K562 (cell line): ENCODE measurements around the gene IL3RA. TPM values are rescaled to one million over a fixed set of nuclear protein-coding genes. Genes with fewer than 3 reads are reported as not detected.

ENCODE experiments used
- ATAC-seq: fragments of 200-7000 bp; cut with Tn5 transposase; 3 replicates; pipeline ENCODE4 v1.9.1; 2020; ENCODE audit warnings: moderate library complexity
- BruUV-seq: library from RNA; stranded (reverse); fragments of 400-500 nt; replicated peaks from 2 replicates; lab custom pipeline; 2021; lab: Mats Ljungman, UMichigan
- CTCF ChIA-PET: fragments of 300-600 bp; formaldehyde crosslinking; extraction: SDS; loops from one replicate; lab custom pipeline; 2021; ENCODE audit warnings: low intra/inter-chr PET ratio; lab: Yijun Ruan, JAX
- POLR2A ChIA-PET: fragments of 300-600, 350-650 bp; sonication (Branson Sonifier 250); formaldehyde crosslinking; extraction: SDS; loops from one replicate; lab custom pipeline; 2021; ENCODE audit warnings: antibody characterized with exemption, inconsistent platforms; lab: Yijun Ruan, JAX
- DNase-seq, 4 experiments: peaks; one replicate each; pipeline versions ENCODE4 v3.0.0 to v3.0.0-alpha.2; 2011 to 2018; ENCODE audit warnings: low spot score in 3 of 4, mixed read lengths in 3 of 4; ENCODE audit errors: extremely low read depth in 1 of 4
- FAIRE-seq: peaks from 2 replicates; lab custom pipeline; 2011; peaks lifted over from hg19 to GRCh38; lab: Jason Lieb, UNC
- H2AFZ ChIP-seq: 2 replicates; pipeline ENCODE4 v1.6.0; 2011; ENCODE audit warnings: low read depth, low read length, control low read depth, inconsistent platforms
- H3K27ac ChIP-seq: fragments of 200-600 bp; 3 replicates; pipeline ENCODE4 v1.8.0; 2011; ENCODE audit warnings: low read depth, mild to moderate bottlenecking, control low read depth, inconsistent platforms, low read length, moderate library complexity, mixed read lengths; ENCODE audit errors: extremely low read depth
- H3K27me3 ChIP-seq, 2 experiments: fragments of 300-600 bp in 1 of 2; 2 replicates in 1 of 2; 3 replicates in 1 of 2; pipeline versions ENCODE4 v1.6.0 to v1.8.0; 2011; ENCODE audit warnings: inconsistent platforms in 2 of 2, low read length in 2 of 2, mild to moderate bottlenecking in 1 of 2, mixed read lengths in 1 of 2, moderate library complexity in 1 of 2; ENCODE audit not compliant: control insufficient read depth in 2 of 2, insufficient read depth in 2 of 2
- H3K36me3 ChIP-seq: fragments of 300-600 bp; 3 replicates; pipeline ENCODE4 v1.8.0; 2011; ENCODE audit warnings: mild to moderate bottlenecking, low read length, inconsistent platforms; ENCODE audit not compliant: control insufficient read depth, insufficient read depth
- H3K4me1 ChIP-seq, 2 experiments: fragments of 200-600 bp in 1 of 2; replicated peaks in 1 of 2; 2 replicates in 1 of 2; 3 replicates in 1 of 2; pipeline versions ENCODE4 v1.5.1 to v1.8.0; 2011; ENCODE audit warnings: inconsistent platforms in 2 of 2, low read length in 2 of 2, mild to moderate bottlenecking in 1 of 2, mixed read lengths in 1 of 2, moderate library complexity in 1 of 2; ENCODE audit not compliant: control insufficient read depth in 2 of 2, insufficient read depth in 2 of 2
- H3K4me2 ChIP-seq: 2 replicates; pipeline ENCODE4 v1.6.1; 2011; ENCODE audit warnings: low read length, control low read depth, inconsistent platforms, mixed read lengths; ENCODE audit not compliant: insufficient read depth
- H3K4me3 ChIP-seq: fragments of 200-600 bp; sonication (generic), shearing (Covaris generic); 2 replicates; pipeline ENCODE4 v1.5.1; 2016; ENCODE audit warnings: control low read depth, inconsistent platforms
- H3K79me2 ChIP-seq: fragments of 200-600 bp; 3 replicates; pipeline ENCODE4 v1.8.0; 2011; ENCODE audit warnings: low read length, inconsistent platforms; ENCODE audit not compliant: control insufficient read depth, insufficient read depth
- H3K9ac ChIP-seq, 2 experiments: 2 replicates each; pipeline versions ENCODE4 v1.6.0 to v1.6.1; 2011; ENCODE audit warnings: low read depth in 2 of 2, low read length in 2 of 2, control low read depth in 1 of 2, inconsistent platforms in 1 of 2, mild to moderate bottlenecking in 1 of 2, mixed read lengths in 1 of 2; ENCODE audit not compliant: insufficient read depth in 1 of 2
- H3K9me1 ChIP-seq: one replicate; pipeline ENCODE4 v1.6.0; 2011; ENCODE audit warnings: inconsistent platforms, mild to moderate bottlenecking, low read length, moderate library complexity; ENCODE audit not compliant: control insufficient read depth, insufficient read depth
- H3K9me3 ChIP-seq: replicated peaks from 2 replicates; pipeline ENCODE4 v1.5.1; 2011; ENCODE audit warnings: low read depth, low read length, inconsistent platforms; ENCODE audit not compliant: control insufficient read depth, insufficient read depth
- H4K20me1 ChIP-seq: replicated peaks from 2 replicates; pipeline ENCODE4 v1.6.1; 2011; ENCODE audit warnings: low read length, inconsistent platforms, mixed read lengths; ENCODE audit not compliant: control insufficient read depth, insufficient read depth
- BRF1 ChIP-seq: IDR thresholded peaks from 3 replicates; pipeline ENCODE4 v1.6.1; 2011; ENCODE audit warnings: borderline replicate concordance, mild to moderate bottlenecking; ENCODE audit not compliant: insufficient read length; ENCODE audit errors: extremely low read depth
- EZH2 ChIP-seq: IDR thresholded peaks from 2 replicates; pipeline ENCODE4 v1.6.1; 2012; ENCODE audit warnings: low read depth, mild to moderate bottlenecking, inconsistent platforms, low read length, borderline replicate concordance
- FUS ChIP-seq: fragments of 200-400 bp; formaldehyde crosslinking; optimal IDR thresholded peaks from 2 replicates; pipeline ENCODE3; 2017; ENCODE audit warnings: low read depth, low read length
- GMEB1 ChIP-seq: fragments of 250-450 bp; sonication (Bioruptor Pico); IDR thresholded peaks from 2 replicates; pipeline ENCODE4 v1.4.0; 2020; ENCODE audit warnings: mild to moderate bottlenecking
- HMGXB4 ChIP-seq: sonication (generic); formaldehyde crosslinking; IDR thresholded peaks from 2 replicates; pipeline ENCODE4 v1.8.1; 2023; ENCODE audit warnings: mild to moderate bottlenecking, missing genetic modification reagents
- HNRNPK ChIP-seq: fragments of 200-400 bp; formaldehyde crosslinking; IDR thresholded peaks from one replicate; pipeline ENCODE4 v1.6.1; 2018; ENCODE audit warnings: mild to moderate bottlenecking, low read depth, low read length; ENCODE audit not compliant: poor library complexity, severe bottlenecking
- L3MBTL2 ChIP-seq: fragments of 450-650 bp; IDR thresholded peaks from 2 replicates; pipeline ENCODE4 v1.6.1; 2016; ENCODE audit warnings: mild to moderate bottlenecking, moderate library complexity
- NFYB ChIP-seq: IDR thresholded peaks from 2 replicates; pipeline ENCODE4 v1.6.1; 2011; ENCODE audit warnings: mild to moderate bottlenecking, moderate library complexity; ENCODE audit not compliant: insufficient read length; ENCODE audit errors: extremely low read depth
- POLR2AphosphoS2 ChIP-seq: IDR thresholded peaks from 2 replicates; pipeline ENCODE4 v1.6.1; 2012; ENCODE audit warnings: low read length, improper control_type of control experiment
- PRMT5 ChIP-seq: sonication (generic); formaldehyde crosslinking; IDR thresholded peaks from 2 replicates; pipeline ENCODE4 v1.5.0; 2020; ENCODE audit warnings: missing genetic modification reagents
- RAD51 ChIP-seq: fragments of 450-650 bp; IDR thresholded peaks from 2 replicates; pipeline ENCODE4 v1.7.1; 2016; ENCODE audit warnings: low read depth, mild to moderate bottlenecking, borderline replicate concordance
- RUNX1 ChIP-seq: sonication (generic); IDR thresholded peaks from 2 replicates; pipeline ENCODE4 v1.6.1; 2016; ENCODE audit warnings: antibody characterized with exemption, low read depth
- SNRNP70 ChIP-seq: fragments of 200-400 bp; formaldehyde crosslinking; optimal IDR thresholded peaks from 2 replicates; pipeline ENCODE3; 2017; ENCODE audit warnings: low read depth, low read length
- TAL1 ChIP-seq: fragments of 450-650 bp; IDR thresholded peaks from 2 replicates; pipeline ENCODE4 v1.6.1; 2016; ENCODE audit warnings: mild to moderate bottlenecking
- TEAD2 ChIP-seq: fragments of 450-650 bp; IDR thresholded peaks from 2 replicates; pipeline ENCODE4 v1.6.1; 2016; ENCODE audit warnings: missing genetic modification characterization, control low read depth, missing compliant biosample characterization
- ZBTB33 ChIP-seq: sonication (generic); formaldehyde crosslinking; IDR thresholded peaks from 2 replicates; pipeline ENCODE4 v1.8.1; 2023; ENCODE audit warnings: mild to moderate bottlenecking, missing genetic modification reagents
- ZNF561 ChIP-seq: fragments of 450-650 bp; formaldehyde crosslinking; conservative IDR thresholded peaks from 2 replicates; pipeline ENCODE4 v1.4.0; 2020; ENCODE audit warnings: mild to moderate bottlenecking, moderate library complexity
- WGBS: fragments of 100-300 bp; shearing (Covaris generic); methylation state at CpG from one replicate; pipeline ENCODE4 v1.1.6; 2016; ENCODE audit warnings: low coverage, mixed read lengths; ENCODE audit not compliant: insufficient coverage; ENCODE audit errors: missing lambda C conversion rate; 5-methylcytosine and 5-hydroxymethylcytosine counted together
- in situ Hi-C: fragments of 300-500 bp; cut with MboI; formaldehyde crosslinking; loops from 4 replicates; pipeline ENCODE4 v1.15.0; 2018; ENCODE audit warnings: inconsistent platforms, mixed read lengths
- intact Hi-C: fragments of 100-400 bp; cut with micrococcal nuclease; formaldehyde crosslinking; loops from 2 replicates; pipeline ENCODE4 v1.14.2; 2022
- polyA plus RNA-seq, 8 experiments: library from polyadenylated mRNA; depleted of rRNA in 4 of 8; stranded (reverse) in 5 of 8; unstranded in 3 of 8; fragments of >200 nt; fragmentation: Nextera tagmentation in 2 of 8; fragmentation: Illumina TruSeq in 1 of 8; extraction: Ambion mirVana in 2 of 8; extraction: Trizol in 1 of 8; gene quantifications; 2 replicates each; pipeline versions ENCODE4 v1.2.1 to v1.2.3, GENCODE V29; 2011 to 2014; ENCODE audit warnings: inconsistent platforms in 1 of 8, missing spikeins in 1 of 8
- total RNA-seq, 7 experiments: library from RNA; depleted of rRNA in 6 of 7; stranded (reverse); fragments of >200 nt in 6 of 7; fragmentation: Illumina TruSeq in 2 of 7; extraction: Trizol in 2 of 7; gene quantifications; 2 replicates each; pipeline versions ENCODE4 v1.2.1 to v1.2.3, GENCODE V29; 2011 to 2021; ENCODE audit warnings: low replicate concordance in 1 of 7

Gene IL3RA
- total and polyA plus RNA-seq, 9 of the 15 experiments (the other 6 are each of a cell fraction or from before 2014, with no cell fraction given), result not detected

GRCh38 chrX:1395646-1396216 is 59.1 kb downstream of the IL3RA start (continued):
- TF ChIP-seq HNRNPK (no peak), L3MBTL2 (no peak), NFYB (no peak)

GRCh38 chrX:1397001-1397400 is 60.4 kb downstream of the IL3RA start:
- no peak overlapping the region for H3K27ac ChIP-seq
- FAIRE-seq (no peak), ATAC-seq (no peak), DNase-seq (no peak)
- no TSS peak for BruUV-seq
- in situ Hi-C loops, result no loop called here
- H3K79me2 ChIP-seq, result peaks cover 14% of the 10 kb centered on the region; the same call in 2 of the 3 replicates
- H3K9ac ChIP-seq, result no peak overlapping the region
- peaks cover 2 to 42% of the 10 kb centered on the region in 2 experiments; a peak in 3 of 5 replicates for H3K4me1 ChIP-seq
- POLR2A ChIA-PET, result no interaction called here
- no peaks in the 10 kb centered on the region for H3K36me3 ChIP-seq
- no peak overlapping the region for H3K4me2 ChIP-seq
- intact Hi-C loops, result no loop called here
- no CpG with 5 or more reads among the region's 15 CpGs for WGBS
- CTCF ChIA-PET, result no interaction called here
- no peaks in the 10 kb centered on the region for H3K27me3 ChIP-seq
- no peaks in the 10 kb centered on the region for H3K9me1 ChIP-seq
- H4K20me1 ChIP-seq, result no peaks in the 10 kb centered on the region
- no peak overlapping the region for H3K4me3 ChIP-seq
- H3K9me3 ChIP-seq, result no peaks in the 10 kb centered on the region
- no peak overlapping the region for H2AFZ ChIP-seq
- TF ChIP-seq GMEB1 (no peak), RUNX1 (no peak), FUS (no peak), BRF1 (no peak), TEAD2 (tag) (no peak), EZH2 (no peak), PRMT5 (no peak), RAD51 (no peak), ZBTB33 (CRISPR knock-in tag) (no peak), ZNF561 (CRISPR knock-in tag) (no peak), TAL1 (no peak), HMGXB4 (CRISPR knock-in tag) (no peak), SNRNP70 (no peak), POLR2AphosphoS2 (no peak)
